Hepatocyte (in vitro differentiated cells): ENCODE results near the gene SLC7A9.

Experiments used
- CTCF ChIP-seq: fragments of 200-600 bp; sonication (generic); IDR thresholded peaks from 2 replicates; pipeline ENCODE4 v1.5.1; 2016; ENCODE audit warnings: antibody characterized with exemption, mild to moderate bottlenecking; ENCODE audit not compliant: poor library complexity
- EZH2 ChIP-seq: fragments of 200-600 bp; sonication (generic); IDR thresholded peaks from 2 replicates; pipeline ENCODE4 v1.6.1; 2016; ENCODE audit warnings: antibody characterized with exemption, mild to moderate bottlenecking, borderline replicate concordance
- EZH2phosphoT487 ChIP-seq: fragments of 200-600 bp; sonication (generic); IDR thresholded peaks from one replicate; pipeline ENCODE4 v1.6.1; 2018; ENCODE audit warnings: antibody characterized with exemption, mild to moderate bottlenecking, low read depth, moderate library complexity; ENCODE audit not compliant: unreplicated experiment, severe bottlenecking

- TF ChIP-seq CTCF (no peak), EZH2phosphoT487 (no peak), EZH2 (no peak)
Measured at GRCh38 chr19:32875428-32875827, 5.9 kb upstream of the SLC7A9 start.
